Renal cortical epithelial cell (primary cell): Measurements from ENCODE around the gene CEP68. TPM values are rescaled to one million over a fixed set of nuclear protein-coding genes. Genes with fewer than 3 reads are reported as not detected.

Source experiments
- DNase-seq: peaks from one replicate; pipeline ENCODE4 v3.0.0-alpha.2; 2011; ENCODE audit warnings: low read depth
- total RNA-seq: library from RNA; depleted of rRNA; stranded (reverse); fragments of >200 nt; gene quantifications from 2 replicates; pipeline ENCODE4 v1.2.3, GENCODE V29; 2014

Gene CEP68
- total RNA-seq, 1 donor from 2014 or later, result 19.1 TPM

- peak; percentile 78 for DNase-seq
Measured at GRCh38 chr2:65057391-65058052, 1.3 kb downstream of the CEP68 start.

DNA sequence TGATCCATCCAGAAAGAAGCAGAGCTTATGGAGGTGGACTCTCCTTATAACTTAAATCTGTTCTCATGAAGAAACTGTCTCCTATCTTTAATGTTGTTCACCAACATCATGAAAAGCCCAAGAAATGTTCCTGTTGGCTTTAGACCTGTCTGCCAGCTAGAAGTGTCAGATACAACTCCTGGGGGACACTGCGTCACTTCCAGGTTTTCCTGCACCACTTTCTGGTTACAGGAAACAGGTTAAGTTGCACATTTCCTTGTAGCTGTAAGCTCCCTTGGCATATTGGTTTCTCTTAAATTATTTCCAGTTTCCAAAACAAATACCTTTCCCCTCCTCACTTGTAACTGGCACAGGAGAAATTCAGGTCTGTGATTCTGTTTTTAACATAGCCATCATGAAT lies 2.9 kb downstream of the CEP68 start:
- no peak for DNase-seq

DNA sequence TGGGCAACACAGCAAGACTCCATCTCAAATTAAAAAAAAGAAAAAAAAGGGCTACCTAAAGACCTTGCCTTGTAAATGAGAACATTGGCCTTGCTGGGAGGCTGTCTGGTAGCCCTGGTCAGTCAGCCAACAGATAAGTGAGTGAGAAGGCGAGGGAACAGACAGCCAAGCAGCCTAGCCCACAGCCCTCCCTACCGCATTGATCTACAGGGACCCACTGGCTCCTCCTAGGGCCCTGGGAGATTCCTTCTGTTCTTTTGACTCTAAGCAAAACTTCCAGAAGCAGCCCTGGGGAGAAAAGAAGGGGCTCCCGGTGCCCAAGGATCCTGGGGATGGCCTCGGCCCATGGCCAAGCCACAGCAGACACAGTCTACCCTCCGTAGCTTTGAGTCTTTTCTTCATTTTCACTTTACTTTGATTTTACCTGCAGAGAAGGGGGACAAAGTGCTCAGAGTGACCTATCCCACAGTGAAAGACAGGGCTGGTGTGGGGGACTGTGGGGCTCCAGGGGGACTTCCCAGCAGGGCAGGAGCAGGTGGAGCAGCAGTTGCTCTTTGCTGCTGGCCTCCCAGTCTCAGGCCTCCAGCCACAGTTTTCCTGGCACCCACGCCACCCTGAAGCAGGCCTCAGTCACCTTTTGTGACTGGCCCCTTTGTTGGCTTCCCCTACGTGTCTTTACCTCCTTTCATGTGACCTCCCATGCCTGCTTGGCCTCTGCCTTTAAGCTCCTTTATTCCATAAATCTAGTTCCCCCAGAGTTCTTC lies 5.1 kb downstream of the CEP68 start:
- no peak for DNase-seq

DNA sequence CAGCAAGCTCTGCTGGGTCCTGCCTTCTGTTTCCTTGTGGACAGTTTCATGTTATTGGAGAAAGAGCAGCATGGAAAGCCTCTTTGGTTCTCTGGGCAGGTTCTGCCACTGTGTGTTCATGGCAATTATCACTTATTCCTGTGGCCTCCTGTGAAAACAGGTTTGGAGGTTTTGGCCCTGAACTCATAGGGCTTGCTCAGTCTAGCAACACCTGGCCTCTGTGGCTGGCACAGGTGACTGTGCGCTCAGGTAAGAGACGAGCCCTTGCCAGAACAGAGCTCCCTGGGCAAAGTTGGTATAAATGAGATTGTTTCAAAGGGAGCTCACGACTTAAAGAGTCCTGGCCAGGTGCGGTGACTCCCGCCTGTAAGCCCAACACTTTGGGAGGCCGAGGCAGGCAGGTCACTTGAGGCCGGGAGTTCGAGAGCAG lies 5.7 kb downstream of the CEP68 start:
- DNase-seq, result no peak

- DNase-seq, result no peak
Measured at GRCh38 chr2:65062843-65063825, 6.9 kb downstream of the CEP68 start.

DNA sequence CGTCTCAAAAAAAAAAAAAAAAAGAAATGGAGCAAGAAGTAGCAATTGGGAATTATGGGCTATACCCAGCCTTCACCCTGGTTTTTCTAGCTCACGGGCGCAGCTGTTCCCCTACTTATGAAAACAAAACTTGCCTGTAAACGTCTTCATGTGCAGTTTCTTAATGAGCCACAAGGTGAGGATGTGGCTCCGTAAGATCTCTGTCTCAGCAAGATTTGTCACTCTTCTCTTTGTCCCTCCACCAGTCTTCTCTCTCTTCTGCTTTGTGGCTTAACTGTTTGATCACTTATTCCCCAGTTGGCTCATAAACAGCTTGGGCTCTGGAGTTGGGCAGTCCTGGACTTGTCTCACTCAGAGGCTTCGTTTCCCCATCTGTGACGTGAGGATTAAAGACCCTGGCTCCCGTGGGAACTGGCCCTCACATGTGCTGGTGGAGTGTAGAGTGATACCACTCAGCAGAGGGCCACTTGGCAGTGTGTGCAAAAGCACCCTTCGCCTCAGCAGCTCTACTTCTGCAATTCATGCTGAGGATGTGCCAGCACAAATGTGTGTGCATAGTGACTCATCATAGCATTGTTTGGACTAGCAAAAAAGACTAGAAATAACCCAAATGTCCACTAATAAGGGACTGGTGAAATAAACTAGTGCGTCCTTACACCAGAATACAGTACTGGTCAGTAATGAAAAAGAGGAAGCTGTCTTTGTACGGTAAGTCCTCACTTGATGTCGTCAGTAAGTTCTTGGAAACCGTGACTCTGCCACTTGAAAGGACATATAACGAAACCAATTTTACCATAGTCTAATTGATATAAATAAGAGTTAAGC lies 8.7 kb downstream of the CEP68 start:
- peak; percentile 82 for DNase-seq

DNA sequence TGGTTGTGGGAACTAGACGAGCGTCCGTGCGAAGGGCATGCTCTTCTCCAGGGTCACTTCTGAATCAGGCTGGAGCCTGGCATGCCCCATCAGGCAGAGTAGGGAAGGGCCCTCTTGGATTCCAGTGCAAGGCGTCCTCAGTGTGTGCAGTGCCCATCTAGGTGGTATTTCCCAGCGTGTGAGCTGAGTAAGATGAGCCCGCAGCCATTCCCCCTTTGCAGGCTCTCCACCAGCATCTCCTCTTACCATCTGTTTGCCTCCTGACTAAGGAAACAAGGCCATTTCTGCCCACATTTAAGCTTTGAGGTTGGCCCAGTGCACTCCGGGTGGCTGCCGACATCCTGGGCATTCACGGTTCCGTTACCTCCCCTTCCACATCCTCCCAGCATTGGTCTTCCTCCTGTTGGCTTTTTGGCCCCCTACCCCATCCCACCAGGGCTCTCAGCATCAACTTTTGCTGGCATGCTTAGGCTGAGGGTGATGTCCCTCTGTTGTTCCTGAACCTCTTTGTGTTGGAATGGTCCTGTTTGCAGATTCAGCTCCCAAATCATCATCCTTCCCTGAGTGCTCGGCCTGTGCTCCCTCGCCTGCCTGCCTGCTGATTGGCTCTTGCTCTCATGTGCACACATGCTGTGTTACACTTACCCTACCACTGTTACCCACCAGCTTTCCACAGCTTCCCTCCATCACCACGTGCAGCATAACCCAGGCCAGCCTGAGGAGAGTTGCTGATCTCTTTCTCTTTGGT lies 11.8 kb downstream of the CEP68 start:
- DNase-seq, result no peak

DNA sequence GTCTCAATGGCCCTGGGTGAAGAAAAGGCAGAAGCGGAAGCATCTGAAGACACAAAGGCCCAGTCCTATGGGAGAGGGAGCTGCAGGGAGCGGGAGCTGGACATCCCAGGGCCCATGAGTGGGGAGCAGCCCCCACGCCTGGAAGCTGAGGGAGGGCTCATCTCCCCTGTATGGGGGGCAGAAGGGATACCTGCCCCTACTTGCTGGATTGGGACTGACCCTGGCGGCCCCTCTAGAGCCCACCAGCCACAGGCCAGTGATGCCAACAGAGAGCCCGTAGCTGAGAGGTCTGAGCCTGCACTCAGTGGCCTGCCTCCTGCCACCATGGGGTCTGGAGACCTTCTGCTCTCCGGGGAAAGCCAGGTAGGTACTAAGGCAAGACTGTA lies 13.2 kb downstream of the CEP68 start:
- DNase-seq, result no peak

DNA sequence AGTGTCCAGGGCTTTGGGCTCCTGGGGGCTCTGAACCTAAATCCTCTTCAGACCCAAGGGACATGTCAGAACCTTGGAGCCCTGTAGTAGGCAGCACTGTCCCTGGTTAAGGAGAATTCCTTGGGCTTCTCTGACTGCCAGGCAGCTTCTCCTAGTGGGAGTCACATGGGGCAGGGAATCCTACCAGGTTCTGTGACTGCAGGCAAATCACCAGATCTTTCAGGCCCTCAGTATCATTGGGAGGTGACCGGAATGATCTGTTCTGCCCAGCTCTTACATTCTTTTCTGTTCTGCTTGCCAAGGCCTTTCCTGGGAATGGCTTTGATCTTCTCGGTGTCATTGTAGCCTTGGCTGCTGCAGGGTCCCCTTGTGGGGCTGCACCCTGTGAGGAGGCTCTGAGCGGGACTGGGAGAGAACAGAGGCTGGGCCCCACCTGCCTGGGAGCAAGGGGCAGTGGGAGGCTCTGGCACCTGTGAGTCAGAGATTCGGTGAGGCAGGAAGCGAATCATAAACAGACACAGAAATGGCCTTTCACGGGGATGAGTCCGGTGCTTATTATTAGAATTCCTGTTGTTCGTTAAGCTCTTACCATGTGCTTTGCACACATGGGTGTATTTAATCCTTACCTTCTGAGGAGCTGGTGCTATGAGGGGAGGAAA lies 14.1 kb downstream of the CEP68 start:
- peak; percentile 62 for DNase-seq

- no peak for DNase-seq
Measured at GRCh38 chr2:65070856-65071255, 14.6 kb downstream of the CEP68 start.

- no peak for DNase-seq
Measured at GRCh38 chr2:65071499-65072180, 15.4 kb downstream of the CEP68 start.

GRCh38 chr2:65072181-65072970 lies 16.2 kb downstream of the CEP68 start:
- no peak for DNase-seq

GRCh38 chr2:65073879-65074565 lies 17.8 kb downstream of the CEP68 start:
- no peak for DNase-seq

- no peak for DNase-seq
Measured at GRCh38 chr2:65075176-65075575, 19.0 kb downstream of the CEP68 start.

DNA sequence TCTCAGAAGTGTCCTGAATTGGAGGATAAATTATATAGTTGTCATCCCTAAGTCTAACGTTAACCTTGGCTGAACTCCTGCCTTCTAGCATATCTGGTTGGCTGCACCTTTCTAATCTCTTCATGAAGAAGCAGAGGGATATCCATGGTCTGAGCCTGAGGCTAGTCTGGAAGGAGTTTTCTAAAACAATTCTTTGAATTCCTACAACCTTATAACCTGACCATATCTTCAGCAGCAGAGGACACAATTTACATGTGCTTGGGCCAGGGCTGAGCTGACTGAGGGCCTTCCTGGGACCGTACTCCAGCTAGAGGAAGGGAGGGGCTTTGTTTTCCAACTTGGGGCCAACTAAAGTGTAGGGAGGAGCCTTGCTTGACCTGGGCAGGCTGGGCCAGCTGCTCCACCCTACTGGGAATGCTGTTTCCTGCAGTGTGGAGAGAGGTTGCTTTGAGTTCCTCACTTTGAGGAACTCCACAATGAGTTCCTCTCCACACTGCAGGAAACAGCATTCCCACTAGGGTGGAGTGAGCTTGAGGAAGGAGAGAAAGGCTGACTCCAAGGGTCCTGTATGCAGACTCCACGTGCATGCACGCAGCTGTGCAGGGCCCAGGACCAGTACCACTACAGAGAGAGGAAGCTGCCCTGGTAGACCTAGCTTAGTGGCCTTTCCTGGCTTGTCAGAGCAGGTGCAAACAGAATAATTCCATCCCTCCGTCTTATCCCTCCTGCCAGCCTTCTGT lies 19.6 kb downstream of the CEP68 start:
- DNase-seq, result no peak

DNA sequence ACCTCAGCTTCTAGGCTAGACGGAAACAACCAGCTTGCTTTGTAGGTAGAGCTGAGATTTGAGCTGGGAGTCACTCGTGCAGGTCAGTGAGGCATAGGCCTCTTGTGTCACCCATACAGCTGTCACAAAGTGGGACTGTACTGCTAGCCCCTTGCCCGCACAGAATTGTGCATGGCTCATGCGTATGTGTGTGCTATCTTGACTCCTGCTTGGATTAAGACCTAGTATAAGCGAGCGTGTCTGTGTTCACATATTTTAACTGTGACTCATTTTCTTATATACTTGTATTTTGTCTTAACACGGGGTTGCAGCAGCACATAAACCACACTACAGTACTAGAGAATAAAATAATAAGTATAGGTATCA lies 20.1 kb downstream of the CEP68 start:
- peak; percentile 62 for DNase-seq

GRCh38 chr2:65077898-65078297 lies 21.7 kb downstream of the CEP68 start:
- no peak for DNase-seq
